Keratinocyte (primary cell): ENCODE data around the gene TMPRSS12. TPM values are rescaled to one million over a fixed set of nuclear protein-coding genes. Genes with fewer than 3 reads are reported as not detected.
"Not testable (repeated sequence)": the region's sequence is repeated elsewhere in the genome, so short reads cannot be mapped to it uniquely, and the experiment has no call there.

Source experiments
- DNase-seq: peaks from one replicate; pipeline ENCODE4 v3.0.0-alpha.2; 2011; ENCODE audit warnings: low read depth, missing footprints, low spot score
- FAIRE-seq: peaks from 2 replicates; lab custom pipeline; 2011; peaks lifted over from hg19 to GRCh38; lab: Jason Lieb, UNC
- H2AFZ ChIP-seq: 2 replicates; pipeline ENCODE4 v1.6.0; 2012; ENCODE audit warnings: low read length, control low read depth, inconsistent platforms; ENCODE audit not compliant: control insufficient read depth
- H3K27ac ChIP-seq: 2 replicates; pipeline ENCODE4 v1.5.1; 2011; ENCODE audit warnings: low read length; ENCODE audit not compliant: control insufficient read depth, insufficient read depth
- H3K27me3 ChIP-seq: 3 replicates; pipeline ENCODE4 v1.6.0; 2011; ENCODE audit warnings: low read length; ENCODE audit not compliant: control insufficient read depth, insufficient read depth; ENCODE audit errors: extremely low read depth
- H3K36me3 ChIP-seq, 2 experiments: 2 replicates in 1 of 2; 3 replicates in 1 of 2; pipeline ENCODE4 v1.5.1; 2011; ENCODE audit warnings: low read length in 2 of 2, mild to moderate bottlenecking in 1 of 2; ENCODE audit not compliant: control insufficient read depth in 2 of 2, insufficient read depth in 2 of 2; ENCODE audit errors: extremely low read depth in 1 of 2
- H3K4me1 ChIP-seq: 3 replicates; pipeline ENCODE4 v1.5.1; 2011; ENCODE audit warnings: low read length; ENCODE audit not compliant: control insufficient read depth, insufficient read depth; ENCODE audit errors: extremely low read depth
- H3K4me2 ChIP-seq: 3 replicates; pipeline ENCODE4 v1.6.0; 2011; ENCODE audit warnings: low read depth, low read length; ENCODE audit not compliant: control insufficient read depth, insufficient read depth; ENCODE audit errors: extremely low read depth
- H3K4me3 ChIP-seq, 3 experiments: fragments of 200-600 bp in 1 of 3; sonication (generic) in 1 of 3; 2 replicates in 2 of 3; 3 replicates in 1 of 3; pipeline ENCODE4 v1.5.1; 2011 to 2016; ENCODE audit warnings: low read length in 3 of 3, mild to moderate bottlenecking in 3 of 3, control low read depth in 2 of 3, inconsistent platforms in 1 of 3, low read depth in 1 of 3, mixed read lengths in 1 of 3, mixed run types in 1 of 3, moderate library complexity in 1 of 3; ENCODE audit not compliant: control insufficient read depth in 2 of 3, insufficient read depth in 2 of 3; ENCODE audit errors: extremely low read depth in 1 of 3
- H3K79me2 ChIP-seq: 2 replicates; pipeline ENCODE4 v1.6.0; 2012; ENCODE audit warnings: low read length; ENCODE audit not compliant: control insufficient read depth, insufficient read depth
- H3K9ac ChIP-seq: 3 replicates; pipeline ENCODE4 v1.6.0; 2011; ENCODE audit warnings: low read length; ENCODE audit not compliant: control insufficient read depth, insufficient read depth; ENCODE audit errors: extremely low read depth
- H3K9me1 ChIP-seq: 3 replicates; pipeline ENCODE4 v1.6.0; 2011; ENCODE audit warnings: low read length; ENCODE audit not compliant: control insufficient read depth, insufficient read depth; ENCODE audit errors: extremely low read depth
- H3K9me3 ChIP-seq: 2 replicates; pipeline ENCODE4 v1.5.1; 2012; ENCODE audit warnings: low read depth, low read length; ENCODE audit not compliant: control insufficient read depth
- H4K20me1 ChIP-seq: 3 replicates; pipeline ENCODE4 v1.6.0; 2011; ENCODE audit warnings: low read length; ENCODE audit not compliant: control insufficient read depth, insufficient read depth; ENCODE audit errors: extremely low read depth
- EZH2 ChIP-seq: IDR thresholded peaks from one replicate; pipeline ENCODE4 v1.6.1; 2012; ENCODE audit warnings: inconsistent platforms, mild to moderate bottlenecking, low read length, moderate library complexity
- dilution Hi-C: fragments of 300-500 bp; cut with MboI; formaldehyde crosslinking; loops from one replicate; pipeline ENCODE4 v1.7.0; 2020; ENCODE audit warnings: low sequenced_read_pairs; ENCODE audit not compliant: extremely low pct_ligation_motif_present
- polyA plus RNA-seq, 5 experiments: library from polyadenylated mRNA; depleted of rRNA in 3 of 5; stranded (reverse) in 3 of 5; stranded (forward) in 1 of 5; unstranded in 1 of 5; fragments of >200 nt; gene quantifications; 1 replicate in 1 of 5; 2 replicates in 3 of 5; 3 replicates in 1 of 5; pipeline versions ENCODE4 v1.2.1 to v1.2.3, GENCODE V29; 2011 to 2012; ENCODE audit warnings: missing spikeins in 2 of 5, low read depth in 1 of 5, low replicate concordance in 1 of 5
- TF ChIP-seq, protein P1 (sequence below), 3 experiments: IDR thresholded peaks in 1 of 3; conservative IDR thresholded peaks in 1 of 3; optimal IDR thresholded peaks in 1 of 3; 2 replicates in 2 of 3; 3 replicates in 1 of 3; pipeline versions ENCODE3 to v1.5.1; 2011; ENCODE audit warnings: low read length in 3 of 3, mild to moderate bottlenecking in 3 of 3, moderate library complexity in 2 of 3, control low read depth in 1 of 3, inconsistent platforms in 1 of 3; ENCODE audit not compliant: insufficient read depth in 2 of 3; ENCODE audit errors: extremely low read depth in 1 of 3

Gene TMPRSS12
- polyA plus RNA-seq, 1 donor (not counting 4 experiments of a cell fraction or from before 2014, with no cell fraction given), result not detected

DNA sequence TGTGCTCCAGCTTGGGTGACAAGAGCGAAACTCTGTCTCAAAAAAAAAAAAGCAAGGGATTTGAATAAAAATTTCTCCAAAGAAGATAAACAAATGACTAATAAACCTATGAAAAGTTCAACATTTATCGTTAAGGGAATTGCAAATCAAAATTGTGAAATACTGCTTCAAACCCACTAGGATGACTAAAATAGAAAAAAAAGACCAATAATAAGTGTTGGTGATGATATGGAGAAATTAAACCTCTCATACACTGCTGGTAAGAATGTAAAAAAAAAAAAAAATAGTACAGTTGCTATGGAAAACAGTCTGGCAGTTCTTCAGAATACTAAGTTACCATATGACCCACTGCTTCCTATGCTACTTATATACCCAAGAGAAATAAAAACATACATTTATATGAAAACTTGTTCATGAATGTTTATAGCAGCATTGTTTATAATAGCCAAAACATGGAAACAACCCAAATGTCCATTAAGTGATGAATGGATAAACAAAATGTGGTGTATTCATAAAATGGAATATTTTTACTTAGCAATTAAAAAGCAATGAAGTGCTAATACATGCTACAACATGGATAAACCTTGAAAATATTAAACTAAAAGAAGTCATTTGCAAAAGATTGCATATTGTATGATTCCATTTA lies 39.4 kb upstream of the TMPRSS12 start:
- no peaks in the 10 kb centered on the region for H3K79me2 ChIP-seq
- no peak overlapping the region for H3K4me3 ChIP-seq
- no peaks in the 10 kb centered on the region for H3K4me1 ChIP-seq
- dilution Hi-C loops, result no loop called here
- H4K20me1 ChIP-seq, result no peaks in the 10 kb centered on the region
- TF ChIP-seq EZH2, result no peak
- TF ChIP-seq, protein P1, sequence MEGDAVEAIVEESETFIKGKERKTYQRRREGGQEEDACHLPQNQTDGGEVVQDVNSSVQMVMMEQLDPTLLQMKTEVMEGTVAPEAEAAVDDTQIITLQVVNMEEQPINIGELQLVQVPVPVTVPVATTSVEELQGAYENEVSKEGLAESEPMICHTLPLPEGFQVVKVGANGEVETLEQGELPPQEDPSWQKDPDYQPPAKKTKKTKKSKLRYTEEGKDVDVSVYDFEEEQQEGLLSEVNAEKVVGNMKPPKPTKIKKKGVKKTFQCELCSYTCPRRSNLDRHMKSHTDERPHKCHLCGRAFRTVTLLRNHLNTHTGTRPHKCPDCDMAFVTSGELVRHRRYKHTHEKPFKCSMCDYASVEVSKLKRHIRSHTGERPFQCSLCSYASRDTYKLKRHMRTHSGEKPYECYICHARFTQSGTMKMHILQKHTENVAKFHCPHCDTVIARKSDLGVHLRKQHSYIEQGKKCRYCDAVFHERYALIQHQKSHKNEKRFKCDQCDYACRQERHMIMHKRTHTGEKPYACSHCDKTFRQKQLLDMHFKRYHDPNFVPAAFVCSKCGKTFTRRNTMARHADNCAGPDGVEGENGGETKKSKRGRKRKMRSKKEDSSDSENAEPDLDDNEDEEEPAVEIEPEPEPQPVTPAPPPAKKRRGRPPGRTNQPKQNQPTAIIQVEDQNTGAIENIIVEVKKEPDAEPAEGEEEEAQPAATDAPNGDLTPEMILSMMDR (optimal IDR thresholded peaks at IDR 0.05 in 1 of 3, IDR thresholded peaks at IDR 0.05 in 1 of 3, conservative IDR thresholded peaks at IDR 0.05 in 1 of 3; ENCODE audit: extremely low read depth in 1 of 3, insufficient read depth in 2 of 3, low read length in 3 of 3), result no peak
- peaks cover 2% of the 10 kb centered on the region for H3K9me3 ChIP-seq
- no peak overlapping the region for H2AFZ ChIP-seq
- FAIRE-seq (no peak), DNase-seq (no peak)
- no peaks in the 10 kb centered on the region for H3K27me3 ChIP-seq
- no peaks in the 10 kb centered on the region for H3K9me1 ChIP-seq
- no peak overlapping the region for H3K27ac ChIP-seq
- peaks cover 5% of the 10 kb centered on the region in 2 experiments for H3K36me3 ChIP-seq
- no peak overlapping the region for H3K4me2 ChIP-seq
- H3K9ac ChIP-seq, result no peak overlapping the region

DNA sequence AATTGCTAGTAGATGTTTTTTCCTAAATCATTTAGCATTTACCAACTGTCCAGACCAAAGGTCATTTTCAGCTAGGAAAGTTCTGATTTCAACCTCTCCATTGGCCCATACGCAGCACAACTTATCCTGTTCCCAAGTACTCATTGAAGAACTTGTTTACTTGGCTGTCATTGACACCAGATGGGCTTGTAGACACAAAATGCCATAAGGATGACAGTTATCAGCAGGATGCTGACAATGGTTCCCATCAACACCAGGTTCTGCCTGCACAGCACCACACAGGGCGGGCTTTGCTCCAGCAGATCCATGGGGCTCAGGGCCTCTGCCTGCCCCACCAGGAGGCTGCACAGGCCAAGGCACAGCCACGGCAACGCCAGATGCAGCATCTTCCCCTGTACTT lies 36.5 kb upstream of the TMPRSS12 start:
- Histone ChIP-seq H3K79me2 (no peaks in the 10 kb centered on the region), H3K27ac (no peak overlapping the region), H3K9ac (no peak overlapping the region), H3K9me1 (no peaks in the 10 kb centered on the region), H3K27me3 (no peaks in the 10 kb centered on the region), H3K9me3 (no peaks in the 10 kb centered on the region), H3K36me3 (peaks cover 0 to 3% of the 10 kb centered on the region in 2 experiments), H4K20me1 (no peaks in the 10 kb centered on the region), H2AFZ (no peak overlapping the region), H3K4me2 (no peak overlapping the region), H3K4me3 (no peak overlapping the region), H3K4me1 (no peaks in the 10 kb centered on the region)
- no peak for DNase-seq
- TF ChIP-seq EZH2, result no peak
- TF ChIP-seq, protein P1 (optimal IDR thresholded peaks at IDR 0.05 in 1 of 3, IDR thresholded peaks at IDR 0.05 in 1 of 3, conservative IDR thresholded peaks at IDR 0.05 in 1 of 3; ENCODE audit: extremely low read depth in 1 of 3, insufficient read depth in 2 of 3, low read length in 3 of 3), result no peak
- no peak for FAIRE-seq
- dilution Hi-C loops, result no loop called here

DNA sequence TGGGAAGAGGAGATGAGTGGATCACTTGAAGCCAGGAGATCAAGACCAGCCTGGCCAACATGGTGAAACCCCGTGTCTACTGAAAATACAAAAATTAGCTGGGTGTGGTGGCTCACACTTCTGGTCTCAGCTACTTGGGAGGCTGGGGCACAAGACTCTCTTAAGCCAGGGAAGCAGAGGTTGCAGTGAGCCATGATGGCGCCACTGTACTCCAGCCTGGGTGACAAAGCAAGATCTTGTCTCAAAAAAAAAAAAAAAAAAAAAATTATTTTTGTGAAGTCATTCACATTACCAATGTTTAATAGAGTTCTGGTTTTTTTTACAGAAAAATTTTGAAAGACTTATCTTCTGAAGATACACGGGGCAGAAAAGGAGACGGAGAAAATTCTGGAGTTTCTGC lies 33.6 kb upstream of the TMPRSS12 start:
- H3K27ac ChIP-seq, H3K9me1 ChIP-seq, H3K4me3 ChIP-seq, FAIRE-seq, H3K4me1 ChIP-seq, DNase-seq, H2AFZ ChIP-seq, H3K36me3 ChIP-seq, H3K9ac ChIP-seq, H3K4me2 ChIP-seq, dilution Hi-C loops, H3K27me3 ChIP-seq, H3K9me3 ChIP-seq, H4K20me1 ChIP-seq, H3K79me2 ChIP-seq: not testable (repeated sequence)

DNA sequence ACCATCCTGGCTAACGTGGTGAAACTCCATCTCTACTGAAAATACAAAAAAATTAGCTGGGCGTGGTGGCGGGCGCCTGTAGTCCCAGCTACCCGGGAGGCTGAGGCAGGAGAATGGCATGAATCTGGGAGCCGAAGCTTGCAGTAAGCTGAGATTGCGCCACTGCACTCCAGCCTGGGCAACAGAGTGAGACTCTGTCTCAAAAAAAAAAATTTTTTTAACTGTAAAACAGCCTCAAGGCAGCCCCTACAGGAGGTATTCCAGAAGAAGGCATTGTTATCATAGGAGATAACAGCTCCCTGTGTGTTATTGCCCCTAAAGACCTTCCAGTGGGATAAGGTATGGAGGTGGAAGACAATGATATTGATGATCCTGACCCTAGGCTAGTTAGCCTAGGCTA lies 27.8 kb upstream of the TMPRSS12 start:
- H3K9me1 ChIP-seq, DNase-seq, H3K9ac ChIP-seq, H4K20me1 ChIP-seq, H3K79me2 ChIP-seq, H3K4me1 ChIP-seq, H3K4me2 ChIP-seq, FAIRE-seq, H2AFZ ChIP-seq, H3K9me3 ChIP-seq, H3K27ac ChIP-seq, H3K36me3 ChIP-seq, H3K27me3 ChIP-seq, H3K4me3 ChIP-seq, dilution Hi-C loops: not testable (repeated sequence)
